ENCODE measurements around the gene UPF1. TPM values are rescaled to one million over a fixed set of nuclear protein-coding genes. Genes with fewer than 3 reads are reported as not detected.
"Not testable (repeated sequence)": the region's sequence is repeated elsewhere in the genome, so short reads cannot be mapped to it uniquely, and the experiment has no call there.

UPF1 gene
- polyA plus RNA-seq, 3 donors, result 2.6 to 43.7 (median 3.2) TPM

DNA sequence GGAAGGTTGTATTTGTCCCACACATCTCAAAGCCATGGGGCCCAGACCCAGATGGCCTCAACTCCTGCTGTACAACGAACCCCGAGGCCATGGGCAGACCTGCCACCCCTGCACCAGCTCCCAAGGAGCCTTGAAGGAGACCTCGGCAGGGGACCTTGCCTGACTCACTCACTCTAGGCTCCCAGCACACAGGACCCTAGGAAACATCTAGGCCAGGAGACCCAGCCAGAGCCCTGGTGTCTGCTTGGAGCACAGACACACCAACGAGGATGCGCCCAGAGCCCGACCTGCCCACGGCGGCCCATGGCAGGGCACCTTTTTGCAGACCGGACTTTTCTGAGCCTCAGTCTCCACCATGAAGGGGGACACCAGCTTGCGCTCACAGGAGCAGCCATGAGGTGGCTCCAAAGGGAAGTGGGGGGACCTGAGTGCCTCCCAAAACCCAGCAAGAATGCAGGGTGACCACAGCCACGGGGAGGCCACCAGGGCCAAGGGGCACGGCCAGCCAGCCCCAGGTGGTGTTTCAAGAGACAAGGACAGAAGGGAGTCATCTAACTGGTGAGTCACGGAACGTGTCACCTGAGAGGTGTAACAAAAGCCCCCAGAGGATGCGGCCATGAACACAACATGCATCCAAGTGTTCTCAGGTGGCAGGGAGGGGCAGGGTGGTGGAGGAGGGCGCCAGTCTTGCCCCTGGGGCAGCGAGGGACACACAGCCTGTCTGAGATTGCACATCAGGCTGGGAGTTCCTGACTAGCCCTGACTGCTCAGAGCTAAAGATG is 69.1 kb downstream of the UPF1 start:
- 89% methylated on average over 14 of the region's 17 CpGs for WGBS (ENCODE audit: insufficient coverage)
- Mint-ChIP-seq H3K4me3 (no peak overlapping the region), H3K27ac (no peak overlapping the region), H3K27me3 (ENCODE audit: low read depth in 3 of 3) (peaks cover 10 to 18% (median 13%) of the 10 kb centered on the region in 3 donors), H3K9me3 (peaks cover 0 to 7% (median 4%) of the 10 kb centered on the region in 7 donors), H3K36me3 (peaks cover 55 to 71% of the 10 kb centered on the region in 2 donors), H3K4me1 (peaks cover 6% of the 10 kb centered on the region)
- TF ChIP-seq, protein P1, sequence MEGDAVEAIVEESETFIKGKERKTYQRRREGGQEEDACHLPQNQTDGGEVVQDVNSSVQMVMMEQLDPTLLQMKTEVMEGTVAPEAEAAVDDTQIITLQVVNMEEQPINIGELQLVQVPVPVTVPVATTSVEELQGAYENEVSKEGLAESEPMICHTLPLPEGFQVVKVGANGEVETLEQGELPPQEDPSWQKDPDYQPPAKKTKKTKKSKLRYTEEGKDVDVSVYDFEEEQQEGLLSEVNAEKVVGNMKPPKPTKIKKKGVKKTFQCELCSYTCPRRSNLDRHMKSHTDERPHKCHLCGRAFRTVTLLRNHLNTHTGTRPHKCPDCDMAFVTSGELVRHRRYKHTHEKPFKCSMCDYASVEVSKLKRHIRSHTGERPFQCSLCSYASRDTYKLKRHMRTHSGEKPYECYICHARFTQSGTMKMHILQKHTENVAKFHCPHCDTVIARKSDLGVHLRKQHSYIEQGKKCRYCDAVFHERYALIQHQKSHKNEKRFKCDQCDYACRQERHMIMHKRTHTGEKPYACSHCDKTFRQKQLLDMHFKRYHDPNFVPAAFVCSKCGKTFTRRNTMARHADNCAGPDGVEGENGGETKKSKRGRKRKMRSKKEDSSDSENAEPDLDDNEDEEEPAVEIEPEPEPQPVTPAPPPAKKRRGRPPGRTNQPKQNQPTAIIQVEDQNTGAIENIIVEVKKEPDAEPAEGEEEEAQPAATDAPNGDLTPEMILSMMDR (IDR thresholded peaks at IDR 0.05), result no peak
- peaks cover 60 to 65% of the 10 kb centered on the region in 2 donors for H3K36me3 ChIP-seq (replicated peaks in 1 of 2; ENCODE audit: control insufficient read depth in 1 of 2, insufficient read depth in 2 of 2, low read length in 2 of 2)
- no peak overlapping the region for H3K4me2 ChIP-seq (replicated peaks; ENCODE audit: extremely low read depth, low read length, poor library complexity, severe bottlenecking)
- intact Hi-C loops (cut with micrococcal nuclease), result no loop called here
- H3K4me1 ChIP-seq (ENCODE audit: control insufficient read depth in 1 of 2, insufficient read depth in 2 of 2, low read length in 2 of 2), result no peaks in the 10 kb centered on the region
- H3K79me2 ChIP-seq (ENCODE audit: insufficient read depth, low read length), result no peaks in the 10 kb centered on the region
- H3K9ac ChIP-seq (ENCODE audit: insufficient read depth, low read length, poor library complexity, severe bottlenecking), result no peak overlapping the region
- H3K27ac ChIP-seq (ENCODE audit: low read depth in 1 of 2, low read length in 2 of 2), result no peak overlapping the region
- peaks cover 50% of the 10 kb centered on the region for H4K20me1 ChIP-seq (ENCODE audit: insufficient read depth, low read length)
- H3K9me3 ChIP-seq (replicated peaks in 1 of 2; ENCODE audit: control insufficient read depth in 1 of 2, insufficient read depth in 1 of 2, low read length in 2 of 2), result no peaks in the 10 kb centered on the region
- H3K4me3 ChIP-seq (replicated peaks in 1 of 3; ENCODE audit: low read depth in 2 of 3, low read length in 3 of 3), result no peak overlapping the region
- H3K27me3 ChIP-seq (ENCODE audit: control insufficient read depth in 2 of 2, insufficient read depth in 2 of 2, low read length in 2 of 2), result peaks cover 0 to 13% of the 10 kb centered on the region in 2 donors
- no peak for DNase-seq
- H2AFZ ChIP-seq (ENCODE audit: insufficient read depth, low read depth, low read length, poor library complexity, severe bottlenecking), result no peak overlapping the region

DNA sequence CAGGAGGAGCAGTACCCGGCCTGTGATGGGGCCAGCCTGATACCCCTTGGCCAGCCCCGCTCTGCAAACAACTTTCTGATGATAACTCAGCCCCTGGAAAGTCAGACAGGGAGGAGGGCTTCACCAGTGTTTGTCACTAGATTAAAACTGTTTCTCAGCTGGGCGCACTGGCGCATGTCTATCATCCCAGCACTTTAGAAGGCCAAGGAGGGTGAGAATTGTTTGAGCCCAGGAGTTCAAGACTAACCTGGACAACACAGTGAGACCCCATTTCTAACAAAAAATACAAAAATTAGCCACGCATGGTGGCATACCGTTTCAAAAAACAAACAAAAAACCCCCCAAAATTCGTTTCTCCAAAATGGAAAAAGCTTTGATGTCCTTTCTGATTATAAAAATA is 69.7 kb downstream of the UPF1 start:
- no peak overlapping the region for H3K9ac ChIP-seq (ENCODE audit: insufficient read depth, low read length, poor library complexity, severe bottlenecking)
- no peaks in the 10 kb centered on the region for H3K9me3 ChIP-seq (replicated peaks in 1 of 2; ENCODE audit: control insufficient read depth in 1 of 2, insufficient read depth in 1 of 2, low read length in 2 of 2)
- Mint-ChIP-seq H3K27me3 (ENCODE audit: low read depth in 3 of 3) (peaks cover 8 to 15% (median 11%) of the 10 kb centered on the region in 3 donors), H3K4me1 (peaks cover 4% of the 10 kb centered on the region), H3K4me3 (no peak overlapping the region), H3K27ac (no peak overlapping the region), H3K9me3 (peaks cover 0 to 5% (median 2%) of the 10 kb centered on the region in 7 donors), H3K36me3 (peaks cover 57 to 77% of the 10 kb centered on the region in 2 donors)
- H3K4me2 ChIP-seq (replicated peaks; ENCODE audit: extremely low read depth, low read length, poor library complexity, severe bottlenecking), result no peak overlapping the region
- peaks cover 66 to 71% of the 10 kb centered on the region in 2 donors for H3K36me3 ChIP-seq (replicated peaks in 1 of 2; ENCODE audit: control insufficient read depth in 1 of 2, insufficient read depth in 2 of 2, low read length in 2 of 2)
- H3K4me1 ChIP-seq (ENCODE audit: control insufficient read depth in 1 of 2, insufficient read depth in 2 of 2, low read length in 2 of 2), result no peaks in the 10 kb centered on the region
- TF ChIP-seq, protein P1 (IDR thresholded peaks at IDR 0.05), result no peak
- H4K20me1 ChIP-seq (ENCODE audit: insufficient read depth, low read length), result peaks cover 56% of the 10 kb centered on the region
- H3K79me2 ChIP-seq (ENCODE audit: insufficient read depth, low read length), result no peaks in the 10 kb centered on the region
- intact Hi-C loops (cut with micrococcal nuclease), result no loop called here
- H3K27ac ChIP-seq (ENCODE audit: low read depth in 1 of 2, low read length in 2 of 2), result no peak overlapping the region
- no peak for DNase-seq
- H3K27me3 ChIP-seq (ENCODE audit: control insufficient read depth in 2 of 2, insufficient read depth in 2 of 2, low read length in 2 of 2), result peaks cover 0 to 10% of the 10 kb centered on the region in 2 donors
- 100% methylated on average over 2 of the region's 7 CpGs for WGBS (ENCODE audit: insufficient coverage)
- no peak overlapping the region for H3K4me3 ChIP-seq (replicated peaks in 1 of 3; ENCODE audit: low read depth in 2 of 3, low read length in 3 of 3)
- no peak overlapping the region for H2AFZ ChIP-seq (ENCODE audit: insufficient read depth, low read depth, low read length, poor library complexity, severe bottlenecking)

DNA sequence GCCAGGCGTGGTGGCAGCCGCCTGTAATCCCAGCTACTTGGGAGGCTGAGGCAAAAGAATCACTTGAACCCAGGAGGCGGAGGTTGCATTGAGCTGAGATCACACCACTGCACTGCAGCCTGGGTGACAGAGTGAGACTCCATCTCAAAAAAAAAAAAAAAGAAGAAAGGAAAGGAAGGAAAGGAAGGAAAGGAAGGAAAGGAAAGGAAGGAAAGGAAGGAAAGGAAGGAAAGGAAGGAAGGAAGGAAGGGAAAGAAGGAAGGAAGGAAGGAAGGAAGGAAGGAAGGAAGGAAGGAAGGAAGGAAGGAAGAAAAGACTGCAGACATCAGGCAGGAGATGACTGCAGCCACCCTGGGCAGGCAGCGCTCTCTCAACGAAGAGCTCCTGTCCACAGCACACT is 70.8 kb downstream of the UPF1 start:
- H3K4me3 ChIP-seq (replicated peaks in 1 of 3; ENCODE audit: low read depth in 2 of 3, low read length in 3 of 3); intact Hi-C loops (cut with micrococcal nuclease): not testable (repeated sequence)

More for the DNA sequence above, 70.8 kb downstream of the UPF1 start:
- peaks cover 67% of the 10 kb centered on the region for H4K20me1 ChIP-seq (ENCODE audit: insufficient read depth, low read length)
- not testable (repeated sequence) for H3K4me2 ChIP-seq (replicated peaks; ENCODE audit: extremely low read depth, low read length, poor library complexity, severe bottlenecking); H3K27me3 ChIP-seq (ENCODE audit: control insufficient read depth in 2 of 2, insufficient read depth in 2 of 2, low read length in 2 of 2); H2AFZ ChIP-seq (ENCODE audit: insufficient read depth, low read depth, low read length, poor library complexity, severe bottlenecking); H3K79me2 ChIP-seq (ENCODE audit: insufficient read depth, low read length); H3K9me3 ChIP-seq (replicated peaks in 1 of 2; ENCODE audit: control insufficient read depth in 1 of 2, insufficient read depth in 1 of 2, low read length in 2 of 2); H3K4me1 Mint-ChIP-seq; H3K27ac ChIP-seq (ENCODE audit: low read depth in 1 of 2, low read length in 2 of 2); H3K9ac ChIP-seq (ENCODE audit: insufficient read depth, low read length, poor library complexity, severe bottlenecking); H3K4me3 Mint-ChIP-seq; H3K27me3 Mint-ChIP-seq (ENCODE audit: low read depth in 3 of 3); H3K4me1 ChIP-seq (ENCODE audit: control insufficient read depth in 1 of 2, insufficient read depth in 2 of 2, low read length in 2 of 2); DNase-seq; H3K9me3 Mint-ChIP-seq
- H3K36me3 ChIP-seq (replicated peaks in 1 of 2; ENCODE audit: control insufficient read depth in 1 of 2, insufficient read depth in 2 of 2, low read length in 2 of 2), result peaks cover 76 to 81% of the 10 kb centered on the region in 2 donors
- Mint-ChIP-seq H3K27ac (peak overlapping the region in 1 of 7 donors; percentile 30), H3K36me3 (peaks cover 58 to 84% of the 10 kb centered on the region in 2 donors)
- 100% methylated on average over 1 of the region's 5 CpGs for WGBS (ENCODE audit: insufficient coverage)

Measured in CD14-positive monocyte (primary cell).